Stimulated activated naive B cell treated with anti-CD40 and anti-IgM and Interleukin-4, amounts not matched to agents 10 μg/mL and 1 μg/mL and 100 μg/mL, for 72 hours (primary cell): ENCODE data around the gene ATG101.
A peak's percentile ranks its signal among the peaks of the same experiment; 100 is the strongest.

Source experiments
- ATAC-seq, 2 donors: fragments of 150-1000 bp; cut with Tn5 transposase; replicated peaks; 2 replicates each; pipeline ENCODE4 v1.10.0; 2021; ENCODE audit warnings: moderate library complexity in 1 of 2
- DNase-seq: peaks from one replicate; pipeline ENCODE4 v3.0.0; 2021
- H3K27ac Mint-ChIP-seq: one replicate; pipeline ENCODE4 v1.8.0; 2022; ENCODE audit warnings: mild to moderate bottlenecking, mixed read lengths
- H3K27me3 Mint-ChIP-seq, 2 donors: one replicate each; pipeline ENCODE4 v1.8.0; 2022; ENCODE audit warnings: mixed read lengths in 2 of 2
- H3K36me3 Mint-ChIP-seq, 2 donors: one replicate each; pipeline ENCODE4 v1.8.0; 2022; ENCODE audit warnings: mixed read lengths in 2 of 2, mild to moderate bottlenecking in 1 of 2
- H3K4me1 Mint-ChIP-seq, 2 donors: one replicate each; pipeline ENCODE4 v1.8.0; 2022; ENCODE audit warnings: mixed read lengths in 2 of 2, mild to moderate bottlenecking in 1 of 2
- H3K4me3 Mint-ChIP-seq, 2 donors: one replicate each; pipeline ENCODE4 v1.8.0; 2022; ENCODE audit warnings: mild to moderate bottlenecking in 2 of 2, mixed read lengths in 2 of 2, moderate library complexity in 1 of 2
- H3K9me3 Mint-ChIP-seq, 2 donors: one replicate each; pipeline ENCODE4 v1.8.0; 2022; ENCODE audit warnings: mixed read lengths in 2 of 2, mild to moderate bottlenecking in 1 of 2

The ATG101 gene

DNA sequence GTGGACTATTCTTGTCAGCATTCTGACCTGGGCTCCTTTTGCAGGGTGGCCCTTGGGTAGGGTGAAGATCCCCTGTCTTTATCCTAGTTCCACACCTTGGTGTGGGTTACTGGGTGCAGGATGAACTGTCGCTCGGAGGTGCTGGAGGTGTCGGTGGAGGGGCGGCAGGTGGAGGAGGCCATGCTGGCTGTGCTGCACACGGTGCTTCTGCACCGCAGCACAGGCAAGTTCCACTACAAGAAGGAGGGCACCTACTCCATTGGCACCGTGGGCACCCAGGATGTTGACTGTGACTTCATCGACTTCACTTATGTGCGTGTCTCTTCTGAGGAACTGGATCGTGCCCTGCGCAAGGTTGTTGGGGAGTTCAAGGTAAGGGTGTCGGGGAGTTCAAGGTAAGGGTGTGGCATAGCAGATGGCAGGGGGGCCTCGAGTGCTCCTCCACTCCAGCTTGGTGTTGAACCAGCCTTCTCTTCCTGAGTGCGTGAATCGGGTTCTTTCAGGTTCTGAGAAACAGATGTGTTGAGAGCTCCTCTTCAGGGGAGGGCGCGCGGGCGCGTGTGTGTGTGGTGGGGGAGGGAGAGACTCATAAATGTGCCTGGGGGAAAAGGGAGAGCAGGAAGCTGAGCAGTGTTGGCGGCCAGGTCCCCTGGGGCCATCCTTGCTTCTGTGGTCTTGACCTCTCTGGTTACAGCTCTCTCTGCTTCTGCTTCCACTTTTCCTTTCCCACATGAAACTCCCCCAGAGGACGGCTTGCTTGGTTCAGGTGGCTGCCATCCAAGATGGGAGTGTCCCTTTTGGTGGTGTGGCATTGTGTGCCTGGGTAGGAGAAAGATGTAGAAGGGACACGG, 4.0 kb downstream of the ATG101 start:
- peak overlapping the region; percentile 69 for H3K4me3 Mint-ChIP-seq
- peaks cover 35 to 45% of the 10 kb centered on the region in 2 donors for H3K36me3 Mint-ChIP-seq
- ATAC-seq (peak; percentile 15 to 23), DNase-seq (peak; percentile 49)
- H3K27ac Mint-ChIP-seq, result peak overlapping the region; percentile 87
- no peaks in the 10 kb centered on the region for H3K9me3 Mint-ChIP-seq
- H3K4me1 Mint-ChIP-seq, result peaks cover 47 to 65% of the 10 kb centered on the region in 2 donors
- no peaks in the 10 kb centered on the region for H3K27me3 Mint-ChIP-seq

DNA sequence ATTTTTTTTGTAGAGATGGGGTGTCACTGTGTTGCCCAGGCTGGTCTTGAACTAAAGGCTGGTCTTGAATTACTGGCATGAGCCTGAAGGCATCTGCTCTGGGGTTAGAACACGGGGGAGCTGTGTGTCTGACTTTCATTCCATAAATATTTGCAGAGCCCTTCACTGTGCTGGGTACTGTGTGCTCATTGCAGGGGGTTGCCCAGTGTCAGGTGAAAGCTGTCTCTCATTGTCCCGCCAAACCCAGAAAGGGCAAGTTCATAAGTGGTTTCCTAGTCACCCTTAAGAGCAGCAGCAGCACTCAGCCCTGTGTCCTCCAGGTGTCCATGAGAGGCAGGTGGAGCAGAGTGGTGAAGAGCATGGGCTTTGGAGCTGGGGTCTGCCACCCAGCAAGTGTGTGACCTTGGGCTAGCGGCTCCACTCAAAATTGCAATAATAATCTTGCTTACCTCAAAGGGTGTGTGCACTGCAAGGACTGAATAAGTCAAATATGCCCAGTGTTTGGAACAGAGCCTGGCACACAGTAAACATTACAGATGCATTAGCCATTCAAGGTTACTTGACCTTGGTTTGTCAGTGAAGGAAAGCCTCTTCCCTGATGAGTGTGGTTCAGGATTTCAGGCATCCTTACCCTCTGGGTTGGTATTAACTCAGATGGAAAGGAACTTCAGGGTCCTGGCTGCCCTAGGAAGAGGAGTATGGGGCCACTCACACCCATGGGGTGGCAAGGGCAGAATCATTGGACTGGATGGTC, 5.4 kb downstream of the ATG101 start:
- H3K4me3 Mint-ChIP-seq, result no peak overlapping the region
- ATAC-seq (no peak), DNase-seq (no peak)
- peaks cover 47 to 62% of the 10 kb centered on the region in 2 donors for H3K4me1 Mint-ChIP-seq
- peaks cover 41 to 51% of the 10 kb centered on the region in 2 donors for H3K36me3 Mint-ChIP-seq
- no peaks in the 10 kb centered on the region for H3K27me3 Mint-ChIP-seq
- H3K9me3 Mint-ChIP-seq, result no peaks in the 10 kb centered on the region
- H3K27ac Mint-ChIP-seq, result no peak overlapping the region

DNA sequence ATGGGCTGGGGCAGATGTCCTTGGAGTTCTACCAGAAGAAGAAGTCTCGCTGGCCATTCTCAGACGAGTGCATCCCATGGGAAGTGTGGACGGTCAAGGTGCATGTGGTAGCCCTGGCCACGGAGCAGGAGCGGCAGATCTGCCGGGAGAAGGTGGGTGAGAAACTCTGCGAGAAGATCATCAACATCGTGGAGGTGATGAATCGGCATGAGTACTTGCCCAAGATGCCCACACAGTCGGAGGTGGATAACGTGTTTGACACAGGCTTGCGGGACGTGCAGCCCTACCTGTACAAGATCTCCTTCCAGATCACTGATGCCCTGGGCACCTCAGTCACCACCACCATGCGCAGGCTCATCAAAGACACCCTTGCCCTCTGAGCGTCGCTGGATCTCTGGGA, 7.0 kb downstream of the ATG101 start:
- Mint-ChIP-seq H3K27me3 (no peaks in the 10 kb centered on the region), H3K4me3 (no peak overlapping the region), H3K27ac (no peak overlapping the region), H3K9me3 (no peaks in the 10 kb centered on the region), H3K36me3 (peaks cover 41 to 51% of the 10 kb centered on the region in 2 donors), H3K4me1 (peaks cover 49 to 62% of the 10 kb centered on the region in 2 donors)
- DNase-seq, result no peak
- ATAC-seq, result no peak

DNA sequence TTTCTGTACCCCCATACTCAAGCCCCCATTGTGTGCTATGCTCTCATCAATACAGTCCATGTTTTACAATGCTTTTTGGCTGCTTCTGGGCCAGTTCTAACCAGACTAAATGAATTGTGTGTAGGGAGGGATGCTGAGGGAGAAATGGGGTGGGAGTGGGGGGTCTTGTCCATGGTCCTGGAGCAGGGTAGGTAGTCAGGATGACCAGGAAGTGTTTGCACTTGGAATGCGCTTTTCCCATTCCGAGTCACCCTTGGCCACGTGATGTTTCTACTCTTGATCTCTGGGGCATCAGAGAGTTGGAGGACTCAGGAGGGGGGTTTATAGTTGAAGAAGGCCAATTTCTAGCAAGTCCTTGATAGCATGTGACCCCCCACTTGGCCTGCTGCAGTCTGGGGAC, 8.5 kb downstream of the ATG101 start:
- H3K27ac Mint-ChIP-seq, result no peak overlapping the region
- no peak for ATAC-seq
- DNase-seq, result no peak
- H3K36me3 Mint-ChIP-seq, result peaks cover 38 to 47% of the 10 kb centered on the region in 2 donors
- H3K27me3 Mint-ChIP-seq, result no peaks in the 10 kb centered on the region
- no peak overlapping the region for H3K4me3 Mint-ChIP-seq
- peaks cover 46 to 64% of the 10 kb centered on the region in 2 donors for H3K4me1 Mint-ChIP-seq
- H3K9me3 Mint-ChIP-seq, result no peaks in the 10 kb centered on the region

DNA sequence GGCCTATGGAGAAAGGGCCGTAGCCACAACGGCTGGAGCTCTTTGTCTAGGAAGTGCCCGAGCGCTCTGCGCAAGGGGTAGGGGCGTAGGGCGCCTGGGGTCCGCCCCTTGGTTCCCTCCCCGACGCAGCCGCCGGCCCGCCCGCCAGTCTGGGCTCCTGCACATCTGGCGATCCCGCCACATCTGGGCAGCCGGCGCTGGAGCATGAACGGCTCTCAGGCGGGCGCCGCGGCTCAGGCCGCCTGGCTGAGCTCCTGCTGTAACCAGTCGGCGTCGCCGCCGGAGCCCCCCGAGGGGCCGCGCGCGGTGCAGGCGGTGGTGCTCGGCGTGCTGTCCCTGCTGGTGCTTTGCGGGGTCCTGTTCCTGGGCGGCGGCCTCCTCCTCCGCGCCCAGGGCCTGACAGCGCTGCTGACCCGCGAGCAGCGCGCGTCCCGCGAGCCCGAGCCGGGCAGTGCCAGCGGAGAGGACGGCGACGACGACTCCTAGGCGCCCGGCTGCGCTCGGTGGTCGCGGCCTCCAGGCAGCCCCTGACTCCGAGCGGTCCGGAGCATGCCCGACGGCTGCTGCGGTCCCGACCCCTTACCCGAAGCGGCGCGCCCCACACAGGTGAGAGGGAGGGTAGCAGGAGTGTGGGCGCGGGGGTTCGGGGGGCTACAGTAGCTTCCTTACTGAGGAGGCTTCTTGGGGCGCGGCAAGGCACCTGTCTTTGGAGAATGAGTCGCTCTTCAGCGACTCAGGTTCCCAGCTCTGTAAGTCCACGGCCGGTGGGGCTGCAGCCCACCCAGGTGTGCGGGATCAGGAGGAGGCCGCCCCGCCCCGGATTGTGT, 10.0 kb downstream of the ATG101 start, which contains the start of gene SMIM41:
SMIM41 (plus strand) TSS at position 129 of the 827 bp plus-strand sequence; CDS start at position 205, 76 bp downstream.
- Mint-ChIP-seq H3K27ac (peak within 1 kb of the TSS; percentile 80), H3K4me1 (peaks cover 38 to 53% of the 10 kb centered on the region in 2 donors), H3K27me3 (no peaks in the 10 kb centered on the region), H3K4me3 (peak within 1 kb of the TSS in 1 of 2 donors; percentile 4), H3K36me3 (peaks cover 27 to 35% of the 10 kb centered on the region in 2 donors), H3K9me3 (no peaks in the 10 kb centered on the region)
- ATAC-seq, result no peak
- no peak for DNase-seq

DNA sequence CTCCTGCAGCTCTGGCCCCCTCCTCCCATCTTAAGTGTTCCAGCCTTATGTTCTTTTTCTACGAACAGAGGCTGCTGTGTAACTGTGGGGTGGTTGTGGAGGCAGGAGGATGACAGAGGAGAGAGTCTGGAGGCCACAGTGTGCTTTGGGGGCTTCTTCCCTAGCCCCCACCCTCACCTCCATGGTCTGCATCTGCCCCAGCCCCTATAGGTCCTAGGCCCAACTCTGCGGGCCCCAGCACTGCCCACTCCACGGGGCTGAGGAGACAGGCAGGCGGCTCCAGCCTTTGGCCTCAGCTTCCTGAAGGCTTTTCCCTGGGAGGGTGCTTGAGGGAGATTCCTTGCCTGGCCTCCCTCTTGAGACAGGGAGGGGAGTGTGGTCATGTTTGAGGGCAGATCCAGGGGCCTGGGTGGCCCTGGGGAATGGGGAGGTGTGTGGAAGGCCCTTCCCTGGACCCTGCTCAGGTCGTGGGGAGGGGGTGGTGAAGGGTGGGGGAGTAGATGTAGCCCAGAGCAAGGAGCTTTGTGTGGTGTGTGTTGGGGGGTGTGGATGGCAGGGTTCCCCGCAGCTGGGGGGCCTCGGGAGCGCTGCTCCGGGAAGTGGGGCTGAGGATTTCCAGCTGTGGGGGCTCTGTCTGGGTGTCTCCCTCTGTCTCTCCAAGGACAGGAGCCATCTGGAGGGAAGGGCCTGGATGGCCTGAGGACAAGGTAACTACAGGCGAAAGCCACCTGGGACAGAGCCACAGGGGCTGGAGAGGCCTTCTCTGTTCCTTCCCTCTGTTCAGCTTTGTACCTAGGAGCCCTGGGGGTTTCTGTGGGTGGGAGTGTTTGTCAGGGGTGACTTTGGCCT, 10.8 kb downstream of the ATG101 start:
- no peaks in the 10 kb centered on the region for H3K9me3 Mint-ChIP-seq
- peaks cover 35 to 49% of the 10 kb centered on the region in 2 donors for H3K4me1 Mint-ChIP-seq
- H3K27me3 Mint-ChIP-seq, result no peaks in the 10 kb centered on the region
- ATAC-seq (peak in 1 of 2 donors; percentile 8), DNase-seq (no peak)
- H3K4me3 Mint-ChIP-seq, result peak overlapping the region in 1 of 2 donors; percentile 24
- peak overlapping the region; percentile 80 for H3K27ac Mint-ChIP-seq
- H3K36me3 Mint-ChIP-seq, result peaks cover 27 to 32% of the 10 kb centered on the region in 2 donors

DNA sequence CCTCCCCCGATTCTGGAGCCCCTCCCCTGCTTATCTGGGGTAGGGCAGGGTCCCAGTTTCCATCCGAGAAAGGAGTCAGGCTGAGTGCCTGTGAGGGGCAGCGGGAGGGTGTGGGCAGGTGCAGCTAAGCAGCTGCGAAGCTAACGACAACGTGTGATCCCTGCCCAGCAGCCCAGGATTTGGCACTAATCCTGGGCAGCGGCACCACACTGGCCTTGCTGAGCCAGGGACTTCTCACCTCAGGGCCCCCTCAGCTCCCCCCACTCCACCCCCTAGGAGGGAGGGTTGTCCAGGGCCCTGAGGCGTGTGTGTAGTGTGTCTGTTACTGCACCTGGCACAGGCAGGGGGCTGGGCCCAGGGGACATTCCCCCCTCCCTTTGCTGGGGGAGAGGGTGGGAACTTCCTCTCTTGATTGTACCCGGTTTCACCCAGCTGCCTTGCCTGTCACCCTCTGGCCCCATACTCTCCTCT, 11.5 kb downstream of the ATG101 start:
- peak overlapping the region; percentile 24 to 27 for H3K4me3 Mint-ChIP-seq
- peak; percentile 88 to 89 for ATAC-seq
- H3K9me3 Mint-ChIP-seq, result no peaks in the 10 kb centered on the region
- no peaks in the 10 kb centered on the region for H3K27me3 Mint-ChIP-seq
- peak; percentile 49 for DNase-seq
- H3K4me1 Mint-ChIP-seq, result peaks cover 35 to 49% of the 10 kb centered on the region in 2 donors
- peaks cover 21 to 26% of the 10 kb centered on the region in 2 donors for H3K36me3 Mint-ChIP-seq
- H3K27ac Mint-ChIP-seq, result peak overlapping the region; percentile 68

DNA sequence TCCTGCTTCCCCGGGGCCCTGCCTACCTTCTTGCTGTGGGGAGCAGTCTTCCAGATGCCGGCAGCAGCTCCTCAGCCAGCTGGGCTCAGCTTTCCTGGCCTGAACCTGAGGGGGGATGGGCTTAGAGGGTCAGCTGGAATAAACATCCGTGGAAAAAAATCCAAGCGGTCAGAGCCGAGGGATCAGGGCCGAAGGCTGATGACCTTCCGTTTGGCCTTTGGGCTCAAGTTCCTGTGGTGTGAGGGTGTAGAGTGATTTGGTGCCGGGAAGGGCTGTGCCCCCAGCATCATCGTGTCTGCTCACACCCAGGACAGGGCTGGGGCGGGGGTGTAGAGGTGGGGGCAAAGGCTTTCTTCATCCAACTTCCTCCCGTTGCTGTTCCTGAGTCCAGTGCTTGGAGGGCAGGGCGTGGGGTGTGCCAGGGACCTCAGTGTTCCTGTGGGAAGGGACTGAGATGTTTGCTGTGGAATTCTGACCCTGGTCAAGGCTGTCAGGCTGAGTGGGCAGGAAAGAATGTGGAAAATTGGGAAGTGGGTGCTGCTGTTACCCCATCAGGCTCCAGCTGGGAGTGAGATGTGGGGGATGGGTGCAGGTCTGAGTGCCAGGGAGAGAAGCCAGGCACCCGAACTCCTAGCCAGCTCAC, 12.4 kb downstream of the ATG101 start:
- H3K4me3 Mint-ChIP-seq, result peak overlapping the region in 1 of 2 donors; percentile 27
- peaks cover 6 to 8% of the 10 kb centered on the region in 2 donors for H3K27me3 Mint-ChIP-seq

DNA sequence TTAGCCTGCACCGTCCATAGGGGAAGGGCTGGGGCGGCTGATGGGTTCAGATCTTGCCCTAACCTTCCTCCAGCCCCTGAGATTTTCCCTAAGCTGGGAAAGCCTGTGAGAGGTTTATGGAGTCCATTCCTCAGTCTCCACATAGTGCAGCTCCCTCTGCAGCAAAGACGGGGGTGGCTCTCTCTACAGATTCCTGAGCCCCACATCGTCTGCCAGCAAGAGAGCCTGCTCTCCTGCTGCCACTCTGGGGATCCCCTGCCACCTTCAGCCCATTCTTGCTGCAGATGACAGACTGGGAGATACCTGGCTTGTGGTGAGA, 12.8 kb downstream of the ATG101 start:
- no peak overlapping the region for H3K27ac Mint-ChIP-seq
- H3K36me3 Mint-ChIP-seq, result peaks cover 13 to 22% of the 10 kb centered on the region in 2 donors
- H3K4me3 Mint-ChIP-seq, result no peak overlapping the region
- ATAC-seq (peak in 1 of 2 donors; percentile 6), DNase-seq (no peak)
- peaks cover 38 to 53% of the 10 kb centered on the region in 2 donors for H3K4me1 Mint-ChIP-seq
- H3K9me3 Mint-ChIP-seq, result no peaks in the 10 kb centered on the region
- H3K27me3 Mint-ChIP-seq, result peaks cover 9 to 13% of the 10 kb centered on the region in 2 donors

More for the DNA sequence above, 12.4 kb downstream of the ATG101 start:
- Mint-ChIP-seq H3K4me1 (peaks cover 35 to 49% of the 10 kb centered on the region in 2 donors), H3K36me3 (peaks cover 15 to 23% of the 10 kb centered on the region in 2 donors), H3K27ac (peak overlapping the region; percentile 90), H3K9me3 (no peaks in the 10 kb centered on the region)
- peak in 1 of 2 donors; percentile 5 for ATAC-seq
- DNase-seq, result no peak

DNA sequence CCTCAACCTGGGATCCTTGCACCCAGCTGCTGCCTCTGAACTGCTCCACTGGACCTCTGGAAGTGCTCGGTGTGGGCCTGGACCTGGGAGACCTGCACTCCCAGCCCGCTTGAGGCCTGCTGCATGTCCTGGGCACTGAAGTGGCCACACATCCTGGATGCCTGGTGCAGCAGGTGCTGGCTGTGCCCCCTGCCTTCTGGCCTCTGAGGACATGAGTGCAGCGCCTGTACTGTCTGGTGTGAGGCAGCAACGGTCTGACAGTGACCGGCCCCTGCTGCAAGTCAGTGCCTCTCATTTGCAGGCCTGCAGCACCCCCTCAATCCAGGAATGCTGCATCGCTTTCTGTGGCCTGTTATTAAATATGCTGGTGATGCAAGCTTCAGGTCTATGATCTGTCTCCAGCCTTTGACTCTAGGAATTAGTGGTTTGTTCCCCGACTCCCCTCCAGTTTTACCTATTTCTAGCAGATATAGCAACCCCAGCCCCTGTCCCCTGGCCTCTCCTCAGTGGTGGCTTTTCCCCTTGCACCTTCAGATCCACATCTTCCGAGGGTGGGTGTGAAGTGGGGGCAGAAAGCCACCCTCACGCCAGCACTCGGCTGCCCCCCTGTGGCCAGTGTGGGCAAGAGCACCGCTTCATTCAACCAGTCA, 13.3 kb downstream of the ATG101 start:
- Mint-ChIP-seq H3K27me3 (peaks cover 9 to 17% of the 10 kb centered on the region in 2 donors), H3K4me3 (no peak overlapping the region), H3K36me3 (peaks cover 8 to 18% of the 10 kb centered on the region in 2 donors), H3K9me3 (no peaks in the 10 kb centered on the region), H3K27ac (no peak overlapping the region), H3K4me1 (peaks cover 40 to 54% of the 10 kb centered on the region in 2 donors)
- ATAC-seq (peak; percentile 67 to 69), DNase-seq (peak; percentile 36)

DNA sequence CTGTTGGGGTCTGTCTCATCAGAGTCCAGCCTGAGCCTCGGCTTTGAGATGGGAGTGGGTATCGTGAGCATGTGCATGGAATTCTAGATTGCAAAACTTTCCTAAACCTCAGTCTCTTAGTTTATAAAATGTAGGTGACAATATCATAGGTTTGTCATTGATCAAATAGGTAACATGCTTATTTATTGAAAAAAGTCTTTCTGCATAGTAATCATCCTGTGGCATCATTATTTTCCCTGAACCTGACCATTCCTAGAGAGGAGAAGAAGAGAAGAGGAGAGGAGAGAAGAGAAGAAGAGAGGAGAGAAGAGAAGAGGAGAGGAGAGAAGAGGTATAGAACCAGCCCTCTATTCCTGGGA, 13.8 kb downstream of the ATG101 start:
- Mint-ChIP-seq H3K27me3 (peaks cover 11 to 20% of the 10 kb centered on the region in 2 donors), H3K27ac (peak overlapping the region; percentile 32), H3K36me3 (peaks cover 6 to 18% of the 10 kb centered on the region in 2 donors), H3K4me1 (peaks cover 45 to 59% of the 10 kb centered on the region in 2 donors), H3K4me3 (no peak overlapping the region), H3K9me3 (no peaks in the 10 kb centered on the region)
- no peak for ATAC-seq
- no peak for DNase-seq

DNA sequence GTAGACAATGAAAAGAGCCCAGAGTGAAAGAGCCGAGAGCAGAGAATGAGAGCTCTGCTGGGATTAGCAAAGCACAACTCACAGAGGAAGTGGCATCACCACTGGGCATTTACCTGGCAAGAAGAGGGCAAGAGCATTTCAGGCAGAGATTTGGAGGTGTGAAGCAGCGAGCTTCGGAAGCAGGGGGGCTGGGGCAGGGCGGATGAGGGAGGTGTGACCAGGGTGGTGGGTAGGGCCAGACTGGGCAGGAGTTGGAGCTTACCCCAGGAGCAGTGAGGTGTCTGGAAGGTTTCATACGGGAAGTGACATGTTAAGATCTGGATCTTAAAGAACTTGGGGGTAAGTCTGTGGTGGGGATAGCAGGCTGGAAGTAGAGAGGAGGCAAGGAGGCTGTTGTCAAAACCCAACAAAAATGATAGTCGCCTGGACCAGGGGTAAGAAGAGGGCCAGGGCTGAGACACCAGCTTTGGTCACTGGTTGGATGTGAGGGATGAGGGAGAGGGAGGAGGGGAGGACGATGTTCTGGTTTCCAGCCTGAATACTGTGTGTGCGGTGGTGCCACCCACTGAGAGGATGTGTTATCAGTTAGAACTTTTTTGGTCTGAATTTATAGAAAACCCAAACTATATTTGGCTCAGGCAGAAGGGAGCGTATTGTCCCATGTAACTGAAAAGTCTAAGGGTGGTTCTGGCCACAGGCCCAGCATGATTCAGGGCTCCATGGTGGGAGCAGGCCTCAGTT, 14.9 kb downstream of the ATG101 start:
- H3K4me1 Mint-ChIP-seq, result peaks cover 44 to 56% of the 10 kb centered on the region in 2 donors
- no peak for DNase-seq
- H3K27me3 Mint-ChIP-seq, result peaks cover 16 to 27% of the 10 kb centered on the region in 2 donors
- peaks cover 0 to 10% of the 10 kb centered on the region in 2 donors for H3K36me3 Mint-ChIP-seq
- no peak for ATAC-seq
- peak overlapping the region; percentile 49 for H3K27ac Mint-ChIP-seq
- H3K9me3 Mint-ChIP-seq, result no peaks in the 10 kb centered on the region
- no peak overlapping the region for H3K4me3 Mint-ChIP-seq
